Measurements from ENCODE around the gene NME5.

NME5 gene

GRCh38 chr5:138140268-138140667 lies 1.0 kb upstream of the NME5 start:
- H3K4me1 ChIP-seq (ENCODE audit: insufficient read depth, low read length, poor library complexity, severe bottlenecking), result no peaks in the 10 kb centered on the region
- H3F3A ChIP-seq (ENCODE audit: low read depth), result no peaks in the 10 kb centered on the region
- H3K9me3 ChIP-seq (ENCODE audit: insufficient read depth, low read depth, low read length), result no peaks in the 10 kb centered on the region
- no peak overlapping the region for H3K9ac ChIP-seq (ENCODE audit: low read depth, low read length, poor library complexity, severe bottlenecking)
- H3K27me3 ChIP-seq (ENCODE audit: insufficient read depth, low read length, poor library complexity, severe bottlenecking), result no peaks in the 10 kb centered on the region
- H2AFZ ChIP-seq (ENCODE audit: low read length), result no peak overlapping the region
- no peaks in the 10 kb centered on the region for H3K36me3 ChIP-seq (ENCODE audit: insufficient read depth, low read length)
- TF ChIP-seq EZH2phosphoT487 (IDR thresholded peaks at IDR 0.05; ENCODE audit: borderline replicate concordance), result no peak
- TF ChIP-seq, protein P1, sequence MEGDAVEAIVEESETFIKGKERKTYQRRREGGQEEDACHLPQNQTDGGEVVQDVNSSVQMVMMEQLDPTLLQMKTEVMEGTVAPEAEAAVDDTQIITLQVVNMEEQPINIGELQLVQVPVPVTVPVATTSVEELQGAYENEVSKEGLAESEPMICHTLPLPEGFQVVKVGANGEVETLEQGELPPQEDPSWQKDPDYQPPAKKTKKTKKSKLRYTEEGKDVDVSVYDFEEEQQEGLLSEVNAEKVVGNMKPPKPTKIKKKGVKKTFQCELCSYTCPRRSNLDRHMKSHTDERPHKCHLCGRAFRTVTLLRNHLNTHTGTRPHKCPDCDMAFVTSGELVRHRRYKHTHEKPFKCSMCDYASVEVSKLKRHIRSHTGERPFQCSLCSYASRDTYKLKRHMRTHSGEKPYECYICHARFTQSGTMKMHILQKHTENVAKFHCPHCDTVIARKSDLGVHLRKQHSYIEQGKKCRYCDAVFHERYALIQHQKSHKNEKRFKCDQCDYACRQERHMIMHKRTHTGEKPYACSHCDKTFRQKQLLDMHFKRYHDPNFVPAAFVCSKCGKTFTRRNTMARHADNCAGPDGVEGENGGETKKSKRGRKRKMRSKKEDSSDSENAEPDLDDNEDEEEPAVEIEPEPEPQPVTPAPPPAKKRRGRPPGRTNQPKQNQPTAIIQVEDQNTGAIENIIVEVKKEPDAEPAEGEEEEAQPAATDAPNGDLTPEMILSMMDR (conservative IDR thresholded peaks at IDR 0.05; ENCODE audit: low read length), result no peak
- H4K20me1 ChIP-seq (ENCODE audit: insufficient read depth, low read length, poor library complexity, severe bottlenecking), result no peaks in the 10 kb centered on the region
- no peaks in the 10 kb centered on the region for H3K79me2 ChIP-seq (ENCODE audit: insufficient read depth, low read length)
- H3K4me3 ChIP-seq (ENCODE audit: low read length, poor library complexity, severe bottlenecking), result no peak overlapping the region
- no peak overlapping the region for H3K4me2 ChIP-seq (ENCODE audit: low read depth, low read length, poor library complexity, severe bottlenecking)
- H3K9me2 ChIP-seq (replicated peaks; ENCODE audit: low read depth, low read length), result no peaks in the 10 kb centered on the region

GRCh38 chr5:138139781-138140090 lies 508 bp upstream of the NME5 start:
- H3K4me2 ChIP-seq (ENCODE audit: low read depth, low read length, poor library complexity, severe bottlenecking), result no peak overlapping the region
- no peaks in the 10 kb centered on the region for H3F3A ChIP-seq (ENCODE audit: low read depth)
- H3K9me3 ChIP-seq (ENCODE audit: insufficient read depth, low read depth, low read length), result no peaks in the 10 kb centered on the region
- no peak overlapping the region for H3K9ac ChIP-seq (ENCODE audit: low read depth, low read length, poor library complexity, severe bottlenecking)
- no peaks in the 10 kb centered on the region for H3K36me3 ChIP-seq (ENCODE audit: insufficient read depth, low read length)
- H3K4me3 ChIP-seq (ENCODE audit: low read length, poor library complexity, severe bottlenecking), result no peak overlapping the region
- TF ChIP-seq EZH2phosphoT487 (IDR thresholded peaks at IDR 0.05; ENCODE audit: borderline replicate concordance), result no peak
- TF ChIP-seq, protein P1 (conservative IDR thresholded peaks at IDR 0.05; ENCODE audit: low read length), result no peak
- no peaks in the 10 kb centered on the region for H3K79me2 ChIP-seq (ENCODE audit: insufficient read depth, low read length)
- no peaks in the 10 kb centered on the region for H3K9me2 ChIP-seq (replicated peaks; ENCODE audit: low read depth, low read length)
- H3K27me3 ChIP-seq (ENCODE audit: insufficient read depth, low read length, poor library complexity, severe bottlenecking), result no peaks in the 10 kb centered on the region
- no peaks in the 10 kb centered on the region for H3K4me1 ChIP-seq (ENCODE audit: insufficient read depth, low read length, poor library complexity, severe bottlenecking)
- H2AFZ ChIP-seq (ENCODE audit: low read length), result no peak overlapping the region
- no peaks in the 10 kb centered on the region for H4K20me1 ChIP-seq (ENCODE audit: insufficient read depth, low read length, poor library complexity, severe bottlenecking)

- H2AFZ ChIP-seq (ENCODE audit: low read length), result peak overlapping the region; percentile 56
- TF ChIP-seq EZH2phosphoT487 (IDR thresholded peaks at IDR 0.05; ENCODE audit: borderline replicate concordance), result no peak
- TF ChIP-seq, protein P1 (conservative IDR thresholded peaks at IDR 0.05; ENCODE audit: low read length), result no peak
- H4K20me1 ChIP-seq (ENCODE audit: insufficient read depth, low read length, poor library complexity, severe bottlenecking), result no peaks in the 10 kb centered on the region
- no peak overlapping the region for H3K9ac ChIP-seq (ENCODE audit: low read depth, low read length, poor library complexity, severe bottlenecking)
- H3K4me3 ChIP-seq (ENCODE audit: low read length, poor library complexity, severe bottlenecking), result peak overlapping the region; percentile 64
- H3K9me2 ChIP-seq (replicated peaks; ENCODE audit: low read depth, low read length), result no peaks in the 10 kb centered on the region
- no peaks in the 10 kb centered on the region for H3K36me3 ChIP-seq (ENCODE audit: insufficient read depth, low read length)
- H3F3A ChIP-seq (ENCODE audit: low read depth), result no peaks in the 10 kb centered on the region
- no peaks in the 10 kb centered on the region for H3K27me3 ChIP-seq (ENCODE audit: insufficient read depth, low read length, poor library complexity, severe bottlenecking)
- no peaks in the 10 kb centered on the region for H3K79me2 ChIP-seq (ENCODE audit: insufficient read depth, low read length)
- peaks cover 3% of the 10 kb centered on the region for H3K4me1 ChIP-seq (ENCODE audit: insufficient read depth, low read length, poor library complexity, severe bottlenecking)
- peak overlapping the region; percentile 60 for H3K4me2 ChIP-seq (ENCODE audit: low read depth, low read length, poor library complexity, severe bottlenecking)
- no peaks in the 10 kb centered on the region for H3K9me3 ChIP-seq (ENCODE audit: insufficient read depth, low read depth, low read length)
Observed at GRCh38 chr5:138132543-138132942, 6.7 kb downstream of the NME5 start.
